Calu3 (cell line): ENCODE measurements around the gene GPR45. TPM values are rescaled to one million over a fixed set of nuclear protein-coding genes. Genes with fewer than 3 reads are reported as not detected.

Experiments
- BruUV-seq: library from RNA; stranded (reverse); fragments of 400-500 nt; replicated peaks from 2 replicates; lab custom pipeline; 2021; lab: Mats Ljungman, UMichigan
- CTCF ChIA-PET: fragments of 300-600 bp; sonication (Branson Sonifier 250); formaldehyde crosslinking; loops from one replicate; lab custom pipeline; 2022; ENCODE audit warnings: antibody characterized with exemption; lab: Charles Lee
- DNase-seq: peaks from one replicate; pipeline ENCODE4 v3.0.0; 2022
- H3K27ac Mint-ChIP-seq: one replicate; pipeline ENCODE4 v1.8.0; 2022; ENCODE audit warnings: mixed read lengths; ENCODE audit not compliant: unreplicated experiment
- H3K27me3 Mint-ChIP-seq: one replicate; pipeline ENCODE4 v1.8.0; 2022; ENCODE audit warnings: mixed read lengths; ENCODE audit not compliant: unreplicated experiment
- H3K36me3 Mint-ChIP-seq: one replicate; pipeline ENCODE4 v1.8.0; 2022; ENCODE audit warnings: mild to moderate bottlenecking, moderate library complexity, mixed read lengths; ENCODE audit not compliant: insufficient read depth, unreplicated experiment
- H3K4me1 Mint-ChIP-seq: one replicate; pipeline ENCODE4 v1.8.0; 2022; ENCODE audit warnings: mild to moderate bottlenecking, low read depth, mixed read lengths; ENCODE audit not compliant: unreplicated experiment
- H3K4me3 Mint-ChIP-seq: one replicate; pipeline ENCODE4 v1.8.0; 2022; ENCODE audit warnings: mild to moderate bottlenecking, low read depth, moderate library complexity, mixed read lengths; ENCODE audit not compliant: unreplicated experiment
- H3K9me3 Mint-ChIP-seq: one replicate; pipeline ENCODE4 v1.8.0; 2022; ENCODE audit warnings: low read depth, mixed read lengths; ENCODE audit not compliant: unreplicated experiment
- intact Hi-C: fragments of 100-400 bp; cut with micrococcal nuclease; formaldehyde crosslinking; loops from one replicate; pipeline ENCODE4 v1.10.0; 2022; ENCODE audit not compliant: unreplicated experiment
- total RNA-seq: library from RNA; stranded (reverse); gene quantifications from 2 replicates; pipeline ENCODE4 v1.2.3, GENCODE V29; 2022
- TF ChIP-seq, protein P1 (sequence below): fragments of 200-600 bp; IDR thresholded peaks from one replicate; pipeline ENCODE4 v1.8.0; 2022; ENCODE audit warnings: antibody characterized with exemption; ENCODE audit not compliant: unreplicated experiment

Gene GPR45
- total RNA-seq, 1 experiment from 2014 or later: not detected

DNA sequence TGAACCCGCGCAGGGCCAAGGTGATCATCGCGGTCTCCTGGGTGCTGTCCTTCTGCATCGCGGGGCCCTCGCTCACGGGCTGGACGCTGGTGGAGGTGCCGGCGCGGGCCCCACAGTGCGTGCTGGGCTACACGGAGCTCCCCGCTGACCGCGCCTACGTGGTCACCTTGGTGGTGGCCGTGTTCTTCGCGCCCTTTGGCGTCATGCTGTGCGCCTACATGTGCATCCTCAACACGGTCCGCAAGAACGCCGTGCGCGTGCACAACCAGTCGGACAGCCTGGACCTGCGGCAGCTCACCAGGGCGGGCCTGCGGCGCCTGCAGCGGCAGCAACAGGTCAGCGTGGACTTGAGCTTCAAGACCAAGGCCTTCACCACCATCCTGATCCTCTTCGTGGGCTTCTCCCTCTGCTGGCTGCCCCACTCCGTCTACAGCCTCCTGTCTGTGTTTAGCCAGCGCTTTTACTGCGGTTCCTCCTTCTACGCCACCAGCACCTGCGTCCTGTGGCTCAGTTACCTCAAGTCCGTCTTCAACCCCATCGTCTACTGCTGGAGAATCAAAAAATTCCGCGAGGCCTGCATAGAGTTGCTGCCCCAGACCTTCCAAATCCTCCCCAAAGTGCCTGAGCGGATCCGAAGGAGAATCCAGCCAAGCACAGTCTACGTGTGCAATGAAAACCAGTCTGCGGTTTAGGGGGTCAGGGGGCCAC lies 897 bp downstream of the GPR45 start:
- Mint-ChIP-seq H3K4me1 (no peaks in the 10 kb centered on the region), H3K4me3 (no peak overlapping the region), H3K27ac (no peak overlapping the region), H3K9me3 (no peaks in the 10 kb centered on the region), H3K36me3 (no peaks in the 10 kb centered on the region), H3K27me3 (peaks cover 37% of the 10 kb centered on the region)
- CTCF ChIA-PET: no interaction called here
- intact Hi-C loops: no loop called here
- TF ChIP-seq, protein P1, sequence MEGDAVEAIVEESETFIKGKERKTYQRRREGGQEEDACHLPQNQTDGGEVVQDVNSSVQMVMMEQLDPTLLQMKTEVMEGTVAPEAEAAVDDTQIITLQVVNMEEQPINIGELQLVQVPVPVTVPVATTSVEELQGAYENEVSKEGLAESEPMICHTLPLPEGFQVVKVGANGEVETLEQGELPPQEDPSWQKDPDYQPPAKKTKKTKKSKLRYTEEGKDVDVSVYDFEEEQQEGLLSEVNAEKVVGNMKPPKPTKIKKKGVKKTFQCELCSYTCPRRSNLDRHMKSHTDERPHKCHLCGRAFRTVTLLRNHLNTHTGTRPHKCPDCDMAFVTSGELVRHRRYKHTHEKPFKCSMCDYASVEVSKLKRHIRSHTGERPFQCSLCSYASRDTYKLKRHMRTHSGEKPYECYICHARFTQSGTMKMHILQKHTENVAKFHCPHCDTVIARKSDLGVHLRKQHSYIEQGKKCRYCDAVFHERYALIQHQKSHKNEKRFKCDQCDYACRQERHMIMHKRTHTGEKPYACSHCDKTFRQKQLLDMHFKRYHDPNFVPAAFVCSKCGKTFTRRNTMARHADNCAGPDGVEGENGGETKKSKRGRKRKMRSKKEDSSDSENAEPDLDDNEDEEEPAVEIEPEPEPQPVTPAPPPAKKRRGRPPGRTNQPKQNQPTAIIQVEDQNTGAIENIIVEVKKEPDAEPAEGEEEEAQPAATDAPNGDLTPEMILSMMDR: no peak
- no TSS peak for BruUV-seq
- DNase-seq: no peak

DNA sequence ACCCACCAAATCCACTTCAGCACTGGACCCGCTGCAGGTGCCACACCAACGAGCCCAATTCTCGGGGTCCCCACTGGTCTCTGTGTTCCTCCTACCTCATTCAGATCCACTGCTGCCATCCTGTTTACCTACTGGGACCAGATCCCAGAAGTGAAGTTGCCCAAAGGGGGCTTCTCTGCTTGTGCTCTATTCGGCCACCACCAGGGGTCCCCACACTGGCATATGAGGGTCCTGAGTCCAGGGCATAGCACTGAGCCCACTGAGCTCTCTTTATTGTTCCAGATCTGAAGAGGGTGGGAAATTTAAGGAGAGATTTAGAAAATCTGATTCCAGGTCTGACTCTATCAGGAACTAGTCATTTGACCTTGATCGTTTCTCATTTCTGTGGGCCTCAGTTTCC lies 2.4 kb downstream of the GPR45 start:
- H3K27me3 Mint-ChIP-seq: peaks cover 47% of the 10 kb centered on the region
- intact Hi-C loops: no loop called here
- no TSS peak for BruUV-seq

DNA sequence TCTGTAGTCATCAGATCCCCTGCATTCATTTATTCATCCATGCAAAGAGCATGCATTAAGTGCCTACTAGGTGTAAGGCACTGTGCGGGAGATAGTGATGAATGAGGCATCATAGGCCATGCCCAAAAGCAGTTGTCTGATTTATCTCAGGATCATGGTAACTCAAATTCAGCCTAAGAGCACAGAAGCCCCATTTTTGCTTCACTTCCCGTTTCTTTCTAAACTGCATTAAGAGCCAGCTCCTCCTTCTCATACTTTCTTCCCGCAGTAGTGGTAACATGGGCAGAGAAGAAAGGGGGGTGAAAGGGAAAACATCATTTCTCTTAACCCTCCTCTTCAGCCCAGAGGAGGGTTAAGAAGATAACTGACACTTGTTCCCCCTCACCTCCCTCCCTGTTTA lies 2.9 kb downstream of the GPR45 start:
- BruUV-seq: no TSS peak
- H3K36me3 Mint-ChIP-seq: no peaks in the 10 kb centered on the region
- no peak overlapping the region for H3K27ac Mint-ChIP-seq
- no peak overlapping the region for H3K4me3 Mint-ChIP-seq
- CTCF ChIA-PET: no interaction called here
- TF ChIP-seq, protein P1: no peak
- intact Hi-C loops: no loop called here
- no peak for DNase-seq
- peaks cover 48% of the 10 kb centered on the region for H3K27me3 Mint-ChIP-seq
- H3K4me1 Mint-ChIP-seq: no peaks in the 10 kb centered on the region
- H3K9me3 Mint-ChIP-seq: no peaks in the 10 kb centered on the region

More for the DNA sequence above, 2.4 kb downstream of the GPR45 start:
- DNase-seq: no peak
- TF ChIP-seq, protein P1: peak; percentile 37
- no peak overlapping the region for H3K27ac Mint-ChIP-seq
- no peaks in the 10 kb centered on the region for H3K36me3 Mint-ChIP-seq
- H3K9me3 Mint-ChIP-seq: no peaks in the 10 kb centered on the region
- no peak overlapping the region for H3K4me3 Mint-ChIP-seq
- CTCF ChIA-PET: no interaction called here
- H3K4me1 Mint-ChIP-seq: no peaks in the 10 kb centered on the region

DNA sequence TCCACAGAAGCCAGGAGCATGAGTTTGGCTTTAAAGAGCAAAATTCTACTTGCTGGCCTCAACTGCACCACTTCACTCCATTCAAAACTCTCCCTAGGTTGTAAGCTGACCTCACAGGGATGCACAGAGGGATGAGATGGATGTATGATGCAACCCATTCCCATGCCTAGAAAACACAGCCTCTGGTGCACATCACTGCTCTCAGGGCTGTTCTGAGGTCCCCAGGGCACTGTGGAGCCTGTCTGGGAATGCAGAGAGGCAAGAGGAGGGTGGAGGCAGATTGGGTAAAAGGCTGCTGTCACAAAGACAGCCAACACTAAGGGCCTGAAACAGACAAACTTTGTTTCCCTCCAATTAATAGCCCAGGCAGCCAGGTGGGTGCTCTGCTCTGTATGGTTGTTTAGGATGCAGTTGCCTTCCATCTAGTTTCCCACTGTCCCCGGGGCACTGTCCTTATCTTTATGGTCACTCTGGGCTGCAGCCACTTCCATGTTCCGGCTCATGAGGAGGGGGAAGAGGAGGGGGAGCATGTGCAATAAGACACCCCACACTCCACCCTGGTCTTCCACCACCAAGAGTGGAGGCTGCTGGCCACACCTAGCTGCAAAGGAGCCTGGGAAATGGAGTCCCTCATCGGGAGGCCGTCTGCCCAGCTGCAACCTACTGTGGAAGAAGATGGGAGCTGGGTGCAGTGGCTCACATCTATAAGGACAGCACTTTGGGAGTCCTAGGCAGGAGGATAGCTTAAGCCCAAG lies 7.0 kb downstream of the GPR45 start:
- CTCF ChIA-PET: no interaction called here
- no TSS peak for BruUV-seq
- TF ChIP-seq, protein P1: no peak
- no peaks in the 10 kb centered on the region for H3K4me1 Mint-ChIP-seq
- no peak overlapping the region for H3K27ac Mint-ChIP-seq
- peaks cover 31% of the 10 kb centered on the region for H3K27me3 Mint-ChIP-seq
- DNase-seq: no peak
- intact Hi-C loops: no loop called here
- no peak overlapping the region for H3K4me3 Mint-ChIP-seq
- H3K9me3 Mint-ChIP-seq: no peaks in the 10 kb centered on the region
- H3K36me3 Mint-ChIP-seq: no peaks in the 10 kb centered on the region
